ENCODE data around the gene CNTNAP2.

CNTNAP2 gene

GRCh38 chr7:146314962-146315361 lies 198.4 kb downstream of the CNTNAP2 start:
- no peak for DNase-seq

- DNase-seq, result no peak
Measured at GRCh38 chr7:146319629-146320028, 203.0 kb downstream of the CNTNAP2 start.

GRCh38 chr7:146321301-146321700 lies 204.7 kb downstream of the CNTNAP2 start:
- DNase-seq, result no peak

- DNase-seq, result no peak
Measured at GRCh38 chr7:146331369-146331768, 214.8 kb downstream of the CNTNAP2 start.

GRCh38 chr7:146345251-146345650 lies 228.7 kb downstream of the CNTNAP2 start:
- DNase-seq, result no peak

GRCh38 chr7:146346096-146346495 lies 229.5 kb downstream of the CNTNAP2 start:
- no peak for DNase-seq

- no peak for DNase-seq
Measured at GRCh38 chr7:146355216-146355615, 238.6 kb downstream of the CNTNAP2 start.

- DNase-seq, result no peak
Measured at GRCh38 chr7:146359176-146359575, 242.6 kb downstream of the CNTNAP2 start.

GRCh38 chr7:146366938-146367337 lies 250.3 kb downstream of the CNTNAP2 start:
- no peak for DNase-seq

- no peak for DNase-seq
Measured at GRCh38 chr7:146370171-146370570, 253.6 kb downstream of the CNTNAP2 start.

- no peak for DNase-seq
Measured at GRCh38 chr7:146375170-146375569, 258.6 kb downstream of the CNTNAP2 start.

GRCh38 chr7:146378196-146378595 lies 261.6 kb downstream of the CNTNAP2 start:
- DNase-seq, result no peak

GRCh38 chr7:146387140-146387539 lies 270.5 kb downstream of the CNTNAP2 start:
- DNase-seq, result no peak

GRCh38 chr7:146388928-146389327 lies 272.3 kb downstream of the CNTNAP2 start:
- DNase-seq, result no peak

GRCh38 chr7:146393346-146393745 lies 276.7 kb downstream of the CNTNAP2 start:
- no peak for DNase-seq

- no peak for DNase-seq
Measured at GRCh38 chr7:146397141-146397540, 280.5 kb downstream of the CNTNAP2 start.

- DNase-seq, result no peak
Measured at GRCh38 chr7:146401939-146402338, 285.3 kb downstream of the CNTNAP2 start.

GRCh38 chr7:146405737-146406136 lies 289.1 kb downstream of the CNTNAP2 start:
- DNase-seq, result no peak

- no peak for DNase-seq
Measured at GRCh38 chr7:146411975-146412374, 295.4 kb downstream of the CNTNAP2 start.

GRCh38 chr7:146412781-146413180 lies 296.2 kb downstream of the CNTNAP2 start:
- no peak for DNase-seq

- no peak for DNase-seq
Measured at GRCh38 chr7:146414373-146414772, 297.8 kb downstream of the CNTNAP2 start.

- no peak for DNase-seq
Measured at GRCh38 chr7:146414937-146415336, 298.3 kb downstream of the CNTNAP2 start.

- no peak for DNase-seq
Measured at GRCh38 chr7:146417176-146417575, 300.6 kb downstream of the CNTNAP2 start.

- DNase-seq, result no peak
Measured at GRCh38 chr7:146423446-146423845, 306.8 kb downstream of the CNTNAP2 start.

- no peak for DNase-seq
Measured at GRCh38 chr7:146424084-146424483, 307.5 kb downstream of the CNTNAP2 start.

- no peak for DNase-seq
Measured at GRCh38 chr7:146433501-146433900, 316.9 kb downstream of the CNTNAP2 start.

All from suppressor macrophage treated with lipopolysaccharide for 4 hours (primary cell).